ENCODE data around the gene ACAA1.
"Not testable (repeated sequence)": the region's sequence is repeated elsewhere in the genome, so short reads cannot be mapped to it uniquely, and the experiment has no call there.

ACAA1 gene

GRCh38 chr3:38083254-38083653 is 53.7 kb downstream of the ACAA1 start:
- not testable (repeated sequence) for DNase-seq (ENCODE audit: low read depth in 2 of 2)

GRCh38 chr3:38082296-38082695 is 54.6 kb downstream of the ACAA1 start:
- not testable (repeated sequence) for DNase-seq (ENCODE audit: low read depth in 2 of 2)

GRCh38 chr3:38077073-38077472 is 59.9 kb downstream of the ACAA1 start:
- DNase-seq (ENCODE audit: low read depth in 2 of 2) = not testable (repeated sequence)
